Psoas muscle (tissue), 8 donors: Measurements from ENCODE around the gene LUC7L. TPM values are rescaled to one million over a fixed set of nuclear protein-coding genes. Genes with fewer than 3 reads are reported as not detected.
"Not testable (repeated sequence)": the region's sequence is repeated elsewhere in the genome, so short reads cannot be mapped to it uniquely, and the experiment has no call there.

Source experiments
- ATAC-seq, 4 donors: fragments of 200-7000 bp; cut with Tn5 transposase; one replicate each; pipeline ENCODE4 v1.9.1; 2020; ENCODE audit warnings: moderate library complexity in 3 of 4, mild to moderate bottlenecking in 2 of 4
- DNase-seq, 2 donors: peaks; one replicate each; pipeline ENCODE4 v3.0.0-alpha.2; 2020
- H3K27ac ChIP-seq: fragments of 200-600 bp; one replicate; pipeline ENCODE4 v1.8.0; 2022
- H3K27me3 ChIP-seq, 3 donors: fragments of 200-600 bp in 1 of 3; one replicate each; pipeline versions ENCODE4 v1.6.1 to v1.8.0; 2013 to 2022; ENCODE audit warnings: low read length in 2 of 3, mild to moderate bottlenecking in 2 of 3, moderate library complexity in 1 of 3; ENCODE audit not compliant: insufficient read depth in 3 of 3
- H3K36me3 ChIP-seq, 2 donors: fragments of 200-600 bp in 1 of 2; one replicate each; pipeline versions ENCODE4 v1.6.1 to v1.8.0; 2013 to 2022; ENCODE audit warnings: low read depth in 1 of 2, mild to moderate bottlenecking in 1 of 2, moderate library complexity in 1 of 2; ENCODE audit not compliant: insufficient read depth in 1 of 2
- H3K4me1 ChIP-seq: fragments of 200-600 bp; one replicate; pipeline ENCODE4 v1.8.0; 2022
- H3K4me3 ChIP-seq: fragments of 200-600 bp; one replicate; pipeline ENCODE4 v1.8.0; 2022; ENCODE audit warnings: mild to moderate bottlenecking
- H3K9me3 ChIP-seq: fragments of 200-600 bp; one replicate; pipeline ENCODE4 v1.8.0; 2022
- WGBS, 3 donors: extraction: QIAGEN DNeasy Blood & Tissue Kit; methylation state at CpG; one replicate each; pipeline versions ENCODE4 v1.1.6 to v1.1.7; 2013; 5-methylcytosine and 5-hydroxymethylcytosine counted together
- intact Hi-C, 2 donors: fragments of 100-400 bp; cut with DNase I; formaldehyde crosslinking; loops; one replicate each; pipeline versions ENCODE4 v1.11.0 to v1.14.2; 2022
- polyA plus RNA-seq, 3 donors: library from polyadenylated mRNA; stranded (reverse); fragments of 200-250 nt; gene quantifications; one replicate each; pipeline ENCODE4 v1.2.3, GENCODE V29; 2013
- total RNA-seq, 4 donors: library from RNA; stranded (reverse); fragmentation: NEBNext Ultra II Directional in 2 of 4; extraction: Animal tissue kit (Norgen Biotek cat#: 25700) in 2 of 4; gene quantifications; one replicate each; pipeline versions ENCODE4 v1.2.1 to v1.2.4, GENCODE V29; 2021 to 2023
- TF ChIP-seq, protein P1 (sequence below): fragments of 200-600 bp; IDR thresholded peaks from one replicate; pipeline ENCODE4 v1.8.0; 2022; ENCODE audit warnings: antibody characterized with exemption
- donor health status: healthy with polysubstance abuse.
- donor health status: DM: no; HTN: no; CAD: no; lungs with moderate emphysema.
- donor health status: Bipolar disorder and iron deficiency.
- donor health status: healthy.
- donor health status: DM: yes; HTN: yes; CAD: no.
- donor health status: DM: no; HTN: no; CAD: no.
- donor health status: DM: no; HTN: no; CAD: no.
- donor health status: DM: yes; HTN: yes; CAD: no.

The LUC7L gene
- total and polyA plus RNA-seq, 7 donors, result 23.8 to 58.9 (median 30.3) TPM

DNA sequence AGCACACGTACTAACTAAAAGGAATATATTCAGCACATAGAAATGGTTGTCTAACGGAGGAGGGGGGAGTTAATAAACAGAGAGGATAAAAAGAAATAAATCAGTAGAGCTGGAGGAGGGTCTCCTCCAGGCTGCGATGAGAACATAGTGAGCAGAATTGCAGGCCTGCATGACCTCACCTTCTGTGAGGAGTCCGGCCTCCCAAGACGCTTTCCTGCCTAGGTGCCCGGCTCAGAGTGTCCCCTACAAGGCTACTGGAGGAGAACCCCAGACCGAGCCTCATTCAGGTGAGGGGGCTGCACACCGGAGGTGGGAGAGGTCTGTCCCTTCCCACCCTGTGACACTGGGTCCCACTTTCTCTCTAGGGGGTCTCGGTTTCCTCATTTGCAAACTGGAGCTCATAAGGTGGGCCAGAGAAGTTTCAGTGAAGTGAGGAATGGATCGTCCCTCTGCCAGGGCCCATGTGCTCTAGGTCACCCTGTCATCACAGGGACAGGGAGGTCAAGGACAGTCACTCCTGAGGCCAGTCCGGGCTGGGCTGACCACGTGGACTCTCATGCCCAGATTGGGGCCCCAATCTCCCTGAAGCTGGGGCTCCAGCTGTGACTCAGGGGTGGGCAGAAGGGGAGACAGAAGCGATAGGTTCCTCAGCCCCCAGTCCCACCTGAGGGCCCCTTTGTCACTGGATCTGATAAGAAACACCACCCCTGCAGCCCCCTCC, 66.8 kb downstream of the LUC7L start:
- H3K27ac ChIP-seq, result no peak overlapping the region
- peaks cover 11% of the 10 kb centered on the region for H3K4me1 ChIP-seq
- TF ChIP-seq, protein P1, sequence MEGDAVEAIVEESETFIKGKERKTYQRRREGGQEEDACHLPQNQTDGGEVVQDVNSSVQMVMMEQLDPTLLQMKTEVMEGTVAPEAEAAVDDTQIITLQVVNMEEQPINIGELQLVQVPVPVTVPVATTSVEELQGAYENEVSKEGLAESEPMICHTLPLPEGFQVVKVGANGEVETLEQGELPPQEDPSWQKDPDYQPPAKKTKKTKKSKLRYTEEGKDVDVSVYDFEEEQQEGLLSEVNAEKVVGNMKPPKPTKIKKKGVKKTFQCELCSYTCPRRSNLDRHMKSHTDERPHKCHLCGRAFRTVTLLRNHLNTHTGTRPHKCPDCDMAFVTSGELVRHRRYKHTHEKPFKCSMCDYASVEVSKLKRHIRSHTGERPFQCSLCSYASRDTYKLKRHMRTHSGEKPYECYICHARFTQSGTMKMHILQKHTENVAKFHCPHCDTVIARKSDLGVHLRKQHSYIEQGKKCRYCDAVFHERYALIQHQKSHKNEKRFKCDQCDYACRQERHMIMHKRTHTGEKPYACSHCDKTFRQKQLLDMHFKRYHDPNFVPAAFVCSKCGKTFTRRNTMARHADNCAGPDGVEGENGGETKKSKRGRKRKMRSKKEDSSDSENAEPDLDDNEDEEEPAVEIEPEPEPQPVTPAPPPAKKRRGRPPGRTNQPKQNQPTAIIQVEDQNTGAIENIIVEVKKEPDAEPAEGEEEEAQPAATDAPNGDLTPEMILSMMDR, result no peak
- H3K27me3 ChIP-seq, result peaks cover 0 to 45% (median 23%) of the 10 kb centered on the region in 3 donors
- 86 to 89% (median 86%) methylated on average over 13 of the region's 13 CpGs for WGBS, 3 donors
- ATAC-seq (no peak), DNase-seq (no peak)
- intact Hi-C loops, result no loop called here
- H3K9me3 ChIP-seq, result no peaks in the 10 kb centered on the region
- H3K36me3 ChIP-seq, result no peaks in the 10 kb centered on the region
- H3K4me3 ChIP-seq, result no peak overlapping the region

DNA sequence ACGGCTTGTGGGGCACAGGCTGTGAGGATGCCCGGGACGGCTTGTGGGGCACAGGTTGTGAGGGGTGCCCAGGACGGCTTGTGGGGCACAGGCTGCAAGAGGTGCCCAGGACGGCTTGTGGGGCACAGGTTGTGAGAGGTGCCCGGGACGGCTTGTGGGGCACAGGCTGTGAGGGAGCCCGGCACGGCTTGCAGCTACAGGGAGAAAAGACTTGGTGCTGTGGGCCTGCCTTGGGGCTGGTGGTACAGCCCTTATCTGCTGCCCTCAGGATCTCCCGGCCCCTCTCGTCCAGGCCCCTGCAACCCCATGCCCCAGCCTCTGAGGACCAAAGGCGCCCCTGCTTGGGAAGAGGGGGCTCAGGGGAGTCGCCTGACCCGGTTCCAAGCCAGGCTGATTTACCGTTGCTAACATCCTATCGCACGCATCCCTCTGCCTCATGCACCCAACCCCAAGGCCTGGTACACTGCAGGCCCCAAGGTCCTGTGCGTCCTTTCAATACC, 68.5 kb downstream of the LUC7L start:
- H3K4me1 ChIP-seq, result peaks cover 7% of the 10 kb centered on the region
- 53 to 66% (median 60%) methylated on average over 12 to 18 of the region's 18 CpGs for whole genome bisulfite sequencing, 3 donors
- TF ChIP-seq, protein P1, result no peak

DNA sequence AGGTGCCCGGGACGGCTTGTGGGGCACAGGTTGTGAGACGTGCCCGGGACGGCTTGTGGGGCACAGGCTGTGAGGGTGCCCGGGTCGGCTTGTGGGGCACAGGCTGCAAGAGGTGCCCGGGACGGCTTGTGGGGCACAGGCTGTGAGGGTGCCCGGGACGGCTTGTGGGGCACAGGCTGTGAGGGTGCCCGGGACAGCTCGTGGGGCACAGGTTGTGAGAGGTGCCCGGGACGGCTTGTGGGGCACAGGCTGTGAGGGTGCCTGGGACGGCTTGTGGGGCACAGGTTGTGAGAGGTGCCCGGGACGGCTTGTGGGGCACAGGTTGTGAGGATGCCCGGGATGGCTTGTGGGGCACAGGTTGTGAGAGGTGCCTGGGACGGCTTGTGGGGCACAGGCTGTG, 69.0 kb downstream of the LUC7L start:
- DNase-seq, intact Hi-C loops, H3K4me3 ChIP-seq, H3K4me1 ChIP-seq, H3K9me3 ChIP-seq, H3K27ac ChIP-seq, ATAC-seq, H3K36me3 ChIP-seq: not testable (repeated sequence)
- WGBS, 3 donors, result 71 to 72% (median 72%) methylated on average over 11 to 20 of the region's 20 CpGs
- H3K27me3 ChIP-seq, result peaks cover 0 to 45% (median 5%) of the 10 kb centered on the region in 3 donors

More for the DNA sequence above, 68.5 kb downstream of the LUC7L start:
- intact Hi-C loops, result no loop called here
- H3K4me3 ChIP-seq, result no peak overlapping the region
- no peak overlapping the region for H3K27ac ChIP-seq
- peaks cover 0 to 45% (median 10%) of the 10 kb centered on the region in 3 donors for H3K27me3 ChIP-seq
- DNase-seq (no peak), ATAC-seq (no peak)
- H3K36me3 ChIP-seq, result no peaks in the 10 kb centered on the region
- H3K9me3 ChIP-seq, result no peaks in the 10 kb centered on the region

DNA sequence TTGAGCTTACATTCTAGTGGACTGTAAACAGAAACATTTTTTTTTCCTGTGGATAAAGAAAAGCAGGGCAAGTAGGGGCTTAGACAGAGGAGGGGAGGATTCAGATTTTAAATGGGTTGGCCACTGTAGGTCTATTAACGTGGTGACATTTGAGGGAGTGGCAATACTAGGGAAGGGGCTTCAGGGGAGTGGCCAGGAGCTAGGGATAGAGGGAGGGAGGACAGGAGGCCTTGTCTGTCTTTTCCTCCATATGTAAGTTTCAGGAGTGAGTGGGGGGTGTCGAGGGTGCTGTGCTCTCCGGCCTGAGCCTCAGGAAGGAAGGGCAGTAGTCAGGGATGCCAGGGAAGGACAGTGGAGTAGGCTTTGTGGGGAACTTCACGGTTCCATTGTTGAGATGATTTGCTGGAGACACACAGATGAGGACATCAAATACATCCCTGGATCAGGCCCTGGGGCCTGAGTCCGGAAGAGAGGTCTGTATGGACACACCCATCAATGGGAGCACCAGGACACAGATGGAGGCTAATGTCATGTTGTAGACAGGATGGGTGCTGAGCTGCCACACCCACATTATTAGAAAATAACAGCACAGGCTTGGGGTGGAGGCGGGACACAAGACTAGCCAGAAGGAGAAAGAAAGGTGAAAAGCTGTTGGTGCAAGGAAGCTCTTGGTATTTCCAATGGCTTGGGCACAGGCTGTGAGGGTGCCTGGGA, 70.0 kb downstream of the LUC7L start:
- Histone ChIP-seq H3K4me1 (peaks cover 7% of the 10 kb centered on the region), H3K27me3 (peaks cover 0 to 50% (median 9%) of the 10 kb centered on the region in 3 donors), H3K9me3 (no peaks in the 10 kb centered on the region), H3K36me3 (no peaks in the 10 kb centered on the region), H3K4me3 (no peak overlapping the region), H3K27ac (no peak overlapping the region)
- WGBS, 3 donors, result 44 to 50% (median 48%) methylated on average over 6 of the region's 6 CpGs
- ATAC-seq (no peak), DNase-seq (no peak)
- TF ChIP-seq, protein P1, result no peak
- intact Hi-C loops, result no loop called here

DNA sequence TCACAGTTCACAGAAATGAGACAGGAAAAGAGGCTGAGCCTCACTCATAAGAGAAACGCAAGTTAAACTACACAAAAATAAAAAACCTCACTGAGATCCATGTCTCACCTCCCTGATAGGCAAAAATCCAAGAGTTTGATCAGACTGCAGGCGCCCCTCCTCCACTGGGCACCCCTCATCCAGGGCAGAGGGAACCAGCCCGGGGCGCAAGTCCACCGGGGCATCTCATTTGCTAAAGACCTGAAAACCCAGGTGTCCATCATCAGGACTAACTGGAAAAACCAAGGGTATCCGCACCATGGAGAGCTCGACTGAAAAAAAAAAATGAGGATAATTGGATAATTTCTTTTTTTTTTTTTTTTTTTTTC, 74.2 kb downstream of the LUC7L start:
- no peak for DNase-seq
- TF ChIP-seq, protein P1, result no peak
- intact Hi-C loops, result no loop called here
- Histone ChIP-seq H3K36me3 (no peaks in the 10 kb centered on the region), H3K4me3 (peak overlapping the region; percentile 63), H3K27ac (no peak overlapping the region), H3K9me3 (no peaks in the 10 kb centered on the region), H3K4me1 (peaks cover 7% of the 10 kb centered on the region), H3K27me3 (peaks cover 0 to 47% (median 7%) of the 10 kb centered on the region in 3 donors)
- WGBS, 3 donors, result 61 to 67% (median 63%) methylated on average over 7 of the region's 7 CpGs
- ATAC-seq, result no peak
